ENCODE measurements around the gene ITFG1. TPM values are rescaled to one million over a fixed set of nuclear protein-coding genes. Genes with fewer than 3 reads are reported as not detected.
"Not testable (repeated sequence)": the region's sequence is repeated elsewhere in the genome, so short reads cannot be mapped to it uniquely, and the experiment has no call there.

The ITFG1 gene
- total RNA-seq, 1 donor from 2014 or later: 56.7 TPM

GRCh38 chr16:47162670-47163420 lies 298.0 kb downstream of the ITFG1 start:
- no peaks in the 10 kb centered on the region for H3K27me3 ChIP-seq
- TF ChIP-seq CTCF (IDR thresholded peaks at IDR 0.05): no peak
- no peak for DNase-seq (ENCODE audit: low spot score in 2 of 2)
- H3K27ac ChIP-seq: no peak overlapping the region
- H3K4me1 ChIP-seq: no peaks in the 10 kb centered on the region
- peaks cover 0 to 3% of the 10 kb centered on the region in 2 donors for H3K36me3 ChIP-seq
- intact Hi-C loops (cut with DNase I): no loop called here
- no peak overlapping the region for H3K4me3 ChIP-seq
- H3K9me3 ChIP-seq: no peaks in the 10 kb centered on the region

- no peaks in the 10 kb centered on the region for H3K4me1 ChIP-seq
- no peaks in the 10 kb centered on the region for H3K9me3 ChIP-seq
- no peak overlapping the region for H3K4me3 ChIP-seq
- peaks cover 6% of the 10 kb centered on the region in 2 donors for H3K36me3 ChIP-seq
- H3K27ac ChIP-seq: no peak overlapping the region
- TF ChIP-seq CTCF (IDR thresholded peaks at IDR 0.05): no peak
- intact Hi-C loops (cut with DNase I): no loop called here
- no peaks in the 10 kb centered on the region for H3K27me3 ChIP-seq
- DNase-seq (ENCODE audit: low spot score in 2 of 2): no peak
Observed at GRCh38 chr16:47161464-47161863, 299.4 kb downstream of the ITFG1 start.

- no peak overlapping the region for H3K4me3 ChIP-seq
- TF ChIP-seq CTCF (IDR thresholded peaks at IDR 0.05): no peak
- intact Hi-C loops (cut with DNase I): no loop called here
- no peaks in the 10 kb centered on the region for H3K9me3 ChIP-seq
- no peaks in the 10 kb centered on the region for H3K27me3 ChIP-seq
- DNase-seq (ENCODE audit: low spot score in 2 of 2): no peak
- H3K36me3 ChIP-seq: peaks cover 9% of the 10 kb centered on the region in 2 donors
- no peak overlapping the region for H3K27ac ChIP-seq
- H3K4me1 ChIP-seq: no peaks in the 10 kb centered on the region
Observed at GRCh38 chr16:47160422-47160821, 300.4 kb downstream of the ITFG1 start.

GRCh38 chr16:47158992-47159391 lies 301.9 kb downstream of the ITFG1 start:
- no peak overlapping the region for H3K4me3 ChIP-seq
- no peaks in the 10 kb centered on the region for H3K9me3 ChIP-seq
- no peak for DNase-seq (ENCODE audit: low spot score in 2 of 2)
- no peaks in the 10 kb centered on the region for H3K4me1 ChIP-seq
- no peak for TF ChIP-seq CTCF (IDR thresholded peaks at IDR 0.05)
- peaks cover 9 to 10% of the 10 kb centered on the region in 2 donors for H3K36me3 ChIP-seq
- no peaks in the 10 kb centered on the region for H3K27me3 ChIP-seq
- intact Hi-C loops (cut with DNase I): no loop called here
- no peak overlapping the region for H3K27ac ChIP-seq

- H3K4me3 ChIP-seq: no peak overlapping the region
- intact Hi-C loops (cut with DNase I): no loop called here
- no peak for DNase-seq (ENCODE audit: low spot score in 2 of 2)
- H3K27ac ChIP-seq: no peak overlapping the region
- no peaks in the 10 kb centered on the region for H3K9me3 ChIP-seq
- H3K4me1 ChIP-seq: no peaks in the 10 kb centered on the region
- H3K27me3 ChIP-seq: no peaks in the 10 kb centered on the region
- H3K36me3 ChIP-seq: peaks cover 16 to 24% of the 10 kb centered on the region in 2 donors
- no peak for TF ChIP-seq CTCF (IDR thresholded peaks at IDR 0.05)
Observed at GRCh38 chr16:47156680-47157215, 304.1 kb downstream of the ITFG1 start.

- H3K4me1 ChIP-seq; H3K27ac ChIP-seq; H3K4me3 ChIP-seq; intact Hi-C loops (cut with DNase I); H3K27me3 ChIP-seq; DNase-seq (ENCODE audit: low spot score in 2 of 2); H3K9me3 ChIP-seq: not testable (repeated sequence)
- H3K36me3 ChIP-seq: peaks cover 13 to 24% of the 10 kb centered on the region in 2 donors
Observed at GRCh38 chr16:47152501-47152900, 308.4 kb downstream of the ITFG1 start.

Measured in ascending aorta (tissue), 2 donors.